Stimulated activated CD4-positive, alpha-beta T cell treated with anti-CD3 and anti-CD28 coated beads, TNF-alpha, amount 100 ng/mL, for 1 hour (primary cell): Measurements from ENCODE around the gene ZPBP2.
A peak's percentile ranks its signal among the peaks of the same experiment; 100 is the strongest.

Experiments used
- DNase-seq, 3 donors: peaks; one replicate each; pipeline ENCODE4 v3.0.0-alpha.2; 2020; ENCODE audit warnings: low read depth in 3 of 3, low spot score in 1 of 3

Gene ZPBP2

GRCh38 chr17:39904990-39905288, 36.9 kb downstream of the ZPBP2 start:
- DNase-seq: no peak

- DNase-seq: no peak
Measured at GRCh38 chr17:39908789-39909352, 40.9 kb downstream of the ZPBP2 start.

DNA sequence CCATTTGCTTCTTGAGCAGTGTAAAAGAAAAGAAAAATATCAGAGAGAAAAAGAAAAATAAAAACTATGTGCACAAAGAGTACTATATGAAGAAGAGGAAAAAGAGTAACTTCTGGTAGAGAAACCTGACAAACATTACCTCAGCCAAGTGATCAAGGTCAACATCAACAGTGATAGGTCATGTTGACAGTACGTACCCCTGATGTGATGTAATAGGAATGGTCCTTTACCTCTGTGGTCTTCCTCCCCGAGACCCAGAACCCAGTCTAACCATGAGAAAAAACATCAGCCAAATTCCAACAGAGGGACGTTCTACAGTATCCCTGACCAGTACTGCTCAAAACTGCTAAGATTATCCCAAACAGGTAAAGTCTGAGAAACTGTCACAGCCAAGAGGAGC, 46.0 kb downstream of the ZPBP2 start:
- no peak for DNase-seq

GRCh38 chr17:39915559-39915958, 47.6 kb downstream of the ZPBP2 start:
- DNase-seq: no peak

DNA sequence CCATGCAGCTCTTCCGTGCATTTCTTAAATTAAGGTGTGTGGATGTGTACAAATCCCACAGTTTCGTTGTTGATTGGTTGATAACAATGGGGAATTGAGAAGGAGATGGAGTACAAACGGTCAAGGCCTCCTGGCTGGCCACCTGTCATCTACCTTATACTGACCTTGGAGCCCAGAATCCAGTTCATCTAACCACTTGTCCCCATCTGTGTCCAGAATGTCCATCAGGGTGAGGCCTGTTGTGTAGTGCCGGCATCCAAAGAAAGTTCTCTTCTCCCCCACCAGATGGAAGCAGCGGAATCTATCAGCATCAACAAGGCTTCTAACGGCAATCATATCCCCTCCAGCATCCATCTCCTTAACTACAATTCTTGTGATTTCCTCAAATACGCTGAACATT, 48.9 kb downstream of the ZPBP2 start:
- DNase-seq: no peak

DNA sequence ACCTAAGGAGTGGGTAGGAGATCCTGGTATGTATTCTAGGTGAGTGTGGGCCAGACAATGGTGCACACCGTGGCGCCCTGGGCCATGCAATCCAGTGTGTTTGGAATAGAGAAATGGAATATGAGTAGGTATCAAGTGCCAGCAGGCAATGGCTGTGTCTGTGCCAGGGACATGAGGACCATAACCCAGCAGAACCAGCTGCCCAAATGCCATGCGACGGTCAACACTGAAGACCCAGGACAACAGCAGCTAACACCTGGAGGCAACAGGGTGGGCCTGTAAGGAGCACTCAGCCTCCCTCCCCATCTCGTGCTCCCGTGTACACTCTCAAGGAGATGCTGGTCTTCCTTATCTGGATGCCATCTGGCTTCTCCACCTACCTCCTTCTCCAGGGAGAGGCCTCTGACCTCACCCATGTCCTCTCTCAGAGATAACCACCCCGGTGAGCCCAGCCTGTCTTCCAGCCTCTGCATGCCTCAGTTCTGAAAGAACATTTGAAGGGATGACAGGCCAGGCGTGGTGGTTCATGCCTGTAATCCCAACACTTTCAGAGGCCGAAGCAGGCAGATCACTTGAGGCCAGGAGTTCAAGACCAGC, 51.2 kb downstream of the ZPBP2 start:
- DNase-seq: no peak

GRCh38 chr17:39920218-39921210, 52.5 kb downstream of the ZPBP2 start:
- peak in 1 of 3 donors; percentile 45 for DNase-seq

GRCh38 chr17:39921323-39921722, 53.3 kb downstream of the ZPBP2 start:
- no peak for DNase-seq

DNA sequence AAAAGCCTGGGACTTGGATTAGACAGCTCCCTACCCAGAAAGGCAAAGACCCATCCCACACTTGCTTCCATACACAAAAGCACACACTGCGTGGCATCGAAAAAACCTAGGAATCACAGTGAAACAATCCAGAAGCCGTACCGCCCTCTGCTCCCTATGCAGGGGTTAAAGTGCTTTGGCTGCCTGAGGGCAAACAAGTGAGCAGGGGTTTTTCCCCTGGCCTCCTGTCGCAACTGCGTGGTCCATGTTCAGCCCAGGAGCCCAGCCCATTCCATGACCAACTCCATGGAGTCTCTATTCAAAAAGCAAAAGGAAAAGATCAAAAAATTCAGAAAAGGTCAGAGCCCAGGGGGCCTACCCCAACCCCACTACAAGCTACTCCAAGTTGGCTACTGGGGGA, 54.0 kb downstream of the ZPBP2 start:
- no peak for DNase-seq

DNA sequence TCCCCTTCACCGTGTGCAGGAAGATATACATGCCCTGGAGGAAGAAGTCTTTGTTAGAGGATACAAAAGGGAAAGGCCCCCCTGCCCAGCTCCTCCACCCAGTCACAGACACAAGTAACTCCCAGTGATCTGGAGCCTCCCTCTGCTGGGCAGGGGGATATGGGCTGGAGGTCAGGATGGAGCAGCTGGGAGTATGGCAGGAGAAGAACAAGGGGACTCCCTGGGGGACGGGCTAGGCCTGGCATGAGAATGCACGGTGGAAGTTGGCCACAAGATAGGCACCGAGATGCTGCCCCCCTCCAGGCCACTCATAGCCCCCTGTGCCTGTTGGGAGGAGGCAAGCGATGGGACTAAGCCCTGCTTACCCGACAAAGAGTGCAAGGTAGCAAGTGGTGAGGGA, 55.2 kb downstream of the ZPBP2 start:
- DNase-seq: no peak

DNA sequence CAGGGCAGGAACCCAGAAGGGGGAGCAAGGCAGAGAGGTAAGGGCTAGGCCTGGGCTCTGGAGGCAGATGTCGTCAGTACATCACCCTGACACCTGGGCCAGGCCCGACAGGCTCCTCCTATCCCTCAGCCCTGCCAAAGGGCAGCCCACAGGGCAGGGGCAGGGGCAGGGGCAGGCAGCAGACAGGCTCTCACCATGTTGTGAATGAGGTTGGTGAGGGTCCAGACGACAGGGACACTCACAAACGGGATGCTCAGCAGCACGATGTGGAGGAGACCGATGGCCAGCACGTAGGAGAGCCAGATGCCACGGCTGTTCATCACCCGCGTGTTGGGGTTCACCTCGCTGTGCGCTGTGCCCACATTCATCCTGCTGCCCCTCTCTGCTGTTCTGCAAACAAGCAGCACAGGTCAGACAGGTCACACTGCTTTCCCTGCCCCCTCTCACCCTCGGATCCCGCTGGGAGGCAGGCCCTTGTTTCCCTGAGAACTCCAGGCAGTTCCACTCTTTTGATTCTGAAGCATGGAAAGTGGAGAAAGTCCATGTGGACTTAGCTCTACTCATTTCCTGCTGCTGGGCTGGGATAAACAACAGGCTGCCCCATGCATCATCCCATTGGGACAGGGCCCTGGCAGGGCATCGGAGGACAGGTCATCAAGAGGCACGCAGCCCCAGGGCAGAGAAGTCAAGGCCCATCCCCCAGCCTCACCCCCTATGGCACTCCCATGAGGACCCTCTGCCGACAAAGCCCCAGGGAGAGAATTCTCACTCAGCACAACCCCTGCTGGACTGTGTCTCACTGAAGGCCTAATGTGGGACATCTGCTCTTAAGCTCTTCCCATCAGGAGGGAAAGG, 56.1 kb downstream of the ZPBP2 start:
- DNase-seq: no peak

GRCh38 chr17:39924691-39925055, 56.7 kb downstream of the ZPBP2 start:
- DNase-seq: no peak

DNA sequence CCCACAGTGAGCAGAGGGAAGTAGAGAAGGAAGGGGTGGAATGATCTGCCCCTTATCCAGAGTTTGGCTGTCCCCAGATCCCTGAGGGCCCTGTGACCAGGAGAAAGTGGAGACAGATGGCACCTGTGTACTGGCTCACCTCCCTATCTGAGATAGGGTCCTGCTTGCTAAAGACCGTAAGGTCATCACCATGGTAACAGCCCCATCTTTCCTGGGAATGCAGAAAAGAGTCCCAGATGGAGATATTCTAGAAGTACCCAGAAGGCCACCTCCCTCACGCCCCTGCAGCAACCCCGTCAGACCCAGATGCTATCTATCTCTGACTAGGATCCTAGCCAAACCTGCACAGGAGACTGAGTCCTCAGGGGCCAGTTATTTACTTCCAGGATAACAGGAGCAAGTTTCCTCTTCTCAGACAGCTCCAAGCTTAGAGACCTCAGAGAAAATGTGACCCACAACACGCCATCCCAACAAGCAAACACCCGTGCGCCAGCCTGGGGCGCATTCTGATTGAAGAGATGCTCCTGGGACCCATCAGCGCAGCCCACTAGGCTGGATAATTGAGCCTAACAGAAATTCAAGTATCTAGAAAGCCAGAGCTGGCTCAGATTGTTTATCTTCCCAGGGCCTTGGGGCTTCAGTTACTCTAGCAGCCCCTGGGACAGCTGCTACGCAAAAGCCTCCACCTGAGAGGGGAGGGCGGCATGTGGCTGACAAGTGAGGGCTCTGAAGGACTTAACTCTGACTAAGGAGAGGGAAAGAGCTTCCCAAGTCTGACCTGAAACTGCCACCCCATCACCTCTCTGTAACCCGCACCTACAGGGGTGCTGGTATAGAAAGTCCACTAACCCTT, 57.5 kb downstream of the ZPBP2 start:
- DNase-seq: no peak

- no peak for DNase-seq
Measured at GRCh38 chr17:39926135-39926587, 58.2 kb downstream of the ZPBP2 start.

GRCh38 chr17:39926588-39927100, 58.6 kb downstream of the ZPBP2 start:
- peak; percentile 15 to 24 (median 21) for DNase-seq
